HCT116 (cell line): Measurements from ENCODE around the gene ZNF516.

ENCODE experiments used
- EZH2 ChIP-seq: fragments of 200-600 bp; sonication (generic); IDR thresholded peaks from 2 replicates; pipeline ENCODE4 v1.6.1; 2017; ENCODE audit warnings: antibody characterized with exemption, mixed run types
- TF ChIP-seq, protein P1 (sequence below), 3 experiments: fragments of 200-600 bp in 1 of 3; sonication (generic) in 1 of 3; IDR thresholded peaks in 2 of 3; conservative IDR thresholded peaks in 1 of 3; 2 replicates each; pipeline ENCODE4 v1.5.1; 2012 to 2017; ENCODE audit warnings: low read depth in 2 of 3, low read length in 2 of 3, antibody characterized with exemption in 1 of 3, borderline replicate concordance in 1 of 3, control low read depth in 1 of 3, mild to moderate bottlenecking in 1 of 3, mixed read lengths in 1 of 3, mixed run types in 1 of 3, moderate library complexity in 1 of 3; ENCODE audit not compliant: insufficient read depth in 1 of 3
- TF ChIP-seq, protein P2 (sequence below): IDR thresholded peaks from 2 replicates; pipeline ENCODE4 v1.6.1; 2012

GRCh38 chr18:76378526-76379215 lies 116.4 kb downstream of the ZNF516 start:
- TF ChIP-seq, protein P1, sequence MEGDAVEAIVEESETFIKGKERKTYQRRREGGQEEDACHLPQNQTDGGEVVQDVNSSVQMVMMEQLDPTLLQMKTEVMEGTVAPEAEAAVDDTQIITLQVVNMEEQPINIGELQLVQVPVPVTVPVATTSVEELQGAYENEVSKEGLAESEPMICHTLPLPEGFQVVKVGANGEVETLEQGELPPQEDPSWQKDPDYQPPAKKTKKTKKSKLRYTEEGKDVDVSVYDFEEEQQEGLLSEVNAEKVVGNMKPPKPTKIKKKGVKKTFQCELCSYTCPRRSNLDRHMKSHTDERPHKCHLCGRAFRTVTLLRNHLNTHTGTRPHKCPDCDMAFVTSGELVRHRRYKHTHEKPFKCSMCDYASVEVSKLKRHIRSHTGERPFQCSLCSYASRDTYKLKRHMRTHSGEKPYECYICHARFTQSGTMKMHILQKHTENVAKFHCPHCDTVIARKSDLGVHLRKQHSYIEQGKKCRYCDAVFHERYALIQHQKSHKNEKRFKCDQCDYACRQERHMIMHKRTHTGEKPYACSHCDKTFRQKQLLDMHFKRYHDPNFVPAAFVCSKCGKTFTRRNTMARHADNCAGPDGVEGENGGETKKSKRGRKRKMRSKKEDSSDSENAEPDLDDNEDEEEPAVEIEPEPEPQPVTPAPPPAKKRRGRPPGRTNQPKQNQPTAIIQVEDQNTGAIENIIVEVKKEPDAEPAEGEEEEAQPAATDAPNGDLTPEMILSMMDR (IDR thresholded peaks at IDR 0.05 in 2 of 3, conservative IDR thresholded peaks at IDR 0.05 in 1 of 3; ENCODE audit: borderline replicate concordance in 1 of 3, insufficient read depth in 1 of 3, low read depth in 2 of 3, low read length in 2 of 3): no peak
- TF ChIP-seq, protein P2, sequence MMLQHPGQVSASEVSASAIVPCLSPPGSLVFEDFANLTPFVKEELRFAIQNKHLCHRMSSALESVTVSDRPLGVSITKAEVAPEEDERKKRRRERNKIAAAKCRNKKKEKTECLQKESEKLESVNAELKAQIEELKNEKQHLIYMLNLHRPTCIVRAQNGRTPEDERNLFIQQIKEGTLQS: no peak
- no peak for TF ChIP-seq EZH2
